Caco-2 (cell line): ENCODE measurements around the gene IGF2BP3. TPM values are rescaled to one million over a fixed set of nuclear protein-coding genes. Genes with fewer than 3 reads are reported as not detected.
A peak's percentile ranks its signal among the peaks of the same experiment; 100 is the strongest.

ENCODE experiments used
- BruUV-seq: library from RNA; stranded (reverse); fragments of 400-500 nt; replicated peaks from 2 replicates; lab custom pipeline; 2021; lab: Mats Ljungman, UMichigan
- CTCF ChIA-PET: fragments of 300-600 bp; sonication (Branson Sonifier 250); formaldehyde crosslinking; loops from one replicate; lab custom pipeline; 2022; ENCODE audit warnings: antibody characterized with exemption; lab: Charles Lee
- POLR2A ChIA-PET: fragments of 300-600 bp; sonication (Branson Sonifier 250); formaldehyde crosslinking; loops from one replicate; lab custom pipeline; 2022; ENCODE audit warnings: antibody characterized with exemption; lab: Charles Lee
- DNase-seq, 2 experiments: peaks; one replicate each; pipeline versions ENCODE4 v3.0.0 to v3.0.0-alpha.2; 2020 to 2022
- H3K27me3 ChIP-seq: replicated peaks from 2 replicates; pipeline ENCODE4 v1.6.0; 2011; ENCODE audit warnings: low read length; ENCODE audit not compliant: control insufficient read depth, insufficient read depth
- H3K36me3 ChIP-seq: 2 replicates; pipeline ENCODE4 v1.5.1; 2011; ENCODE audit warnings: low read length; ENCODE audit not compliant: control insufficient read depth, insufficient read depth
- H3K4me1 ChIP-seq: fragments of 250-450 bp; sonication (Bioruptor Pico); 2 replicates; pipeline ENCODE4 v1.5.1; 2020; ENCODE audit warnings: mild to moderate bottlenecking
- H3K4me3 ChIP-seq: 2 replicates; pipeline ENCODE4 v1.5.1; 2011; ENCODE audit warnings: low read depth, mild to moderate bottlenecking, control low read depth, low read length
- H3K9me3 ChIP-seq: fragments of 250-450 bp; sonication (Bioruptor Pico); 2 replicates; pipeline ENCODE4 v1.5.1; 2020; ENCODE audit warnings: mild to moderate bottlenecking, moderate library complexity
- H3K27ac Mint-ChIP-seq: one replicate; pipeline ENCODE4 v1.8.0; 2022; ENCODE audit warnings: mixed read lengths; ENCODE audit not compliant: unreplicated experiment
- H3K27me3 Mint-ChIP-seq: one replicate; pipeline ENCODE4 v1.8.0; 2022; ENCODE audit warnings: mixed read lengths; ENCODE audit not compliant: insufficient read depth, unreplicated experiment
- H3K36me3 Mint-ChIP-seq: one replicate; pipeline ENCODE4 v1.8.0; 2022; ENCODE audit warnings: mild to moderate bottlenecking, mixed read lengths; ENCODE audit not compliant: insufficient read depth, unreplicated experiment
- H3K4me1 Mint-ChIP-seq: one replicate; pipeline ENCODE4 v1.8.0; 2022; ENCODE audit warnings: low read depth, mixed read lengths; ENCODE audit not compliant: unreplicated experiment
- H3K4me3 Mint-ChIP-seq: one replicate; pipeline ENCODE4 v1.8.0; 2022; ENCODE audit warnings: mild to moderate bottlenecking, moderate library complexity, mixed read lengths; ENCODE audit not compliant: unreplicated experiment
- H3K9me3 Mint-ChIP-seq: one replicate; pipeline ENCODE4 v1.8.0; 2022; ENCODE audit warnings: mixed read lengths; ENCODE audit not compliant: unreplicated experiment
- CTCF ChIP-seq, 2 experiments: fragments of 200-600 bp in 1 of 2; IDR thresholded peaks; 1 replicate in 1 of 2; 2 replicates in 1 of 2; pipeline versions ENCODE4 v1.5.1 to v1.8.0; 2011 to 2022; ENCODE audit warnings: antibody characterized with exemption in 1 of 2, control low read depth in 1 of 2, inconsistent platforms in 1 of 2, low read depth in 1 of 2, low read length in 1 of 2, mild to moderate bottlenecking in 1 of 2, moderate library complexity in 1 of 2; ENCODE audit not compliant: insufficient read depth in 1 of 2, severe bottlenecking in 1 of 2, unreplicated experiment in 1 of 2
- intact Hi-C: fragments of 100-400 bp; cut with micrococcal nuclease; formaldehyde crosslinking; loops from one replicate; pipeline ENCODE4 v1.10.0; 2022; ENCODE audit not compliant: unreplicated experiment
- total RNA-seq: library from RNA; stranded (reverse); gene quantifications from 2 replicates; pipeline ENCODE4 v1.2.3, GENCODE V29; 2022

IGF2BP3 gene
- total RNA-seq, 1 experiment from 2014 or later: 127 TPM

- intact Hi-C loops: no loop called here
- no peaks in the 10 kb centered on the region for H3K9me3 Mint-ChIP-seq
- H3K4me1 Mint-ChIP-seq: peaks cover 23% of the 10 kb centered on the region
- H3K27me3 Mint-ChIP-seq: no peaks in the 10 kb centered on the region
- CTCF ChIA-PET: no interaction called here
- H3K27me3 ChIP-seq: no peaks in the 10 kb centered on the region
- DNase-seq: no peak
- POLR2A ChIA-PET: no interaction called here
- H3K4me1 ChIP-seq: peaks cover 17% of the 10 kb centered on the region
- H3K27ac Mint-ChIP-seq: peak overlapping the region; percentile 37
- H3K9me3 ChIP-seq: no peaks in the 10 kb centered on the region
- no peak overlapping the region for H3K4me3 ChIP-seq
- H3K36me3 Mint-ChIP-seq: peaks cover 72% of the 10 kb centered on the region
- BruUV-seq: no TSS peak
- no peak for TF ChIP-seq CTCF (IDR thresholded peaks at IDR 0.05; ENCODE audit: insufficient read depth in 1 of 2, low read depth in 1 of 2, low read length in 1 of 2, severe bottlenecking in 1 of 2, unreplicated experiment in 1 of 2)
- peaks cover 1% of the 10 kb centered on the region for H3K36me3 ChIP-seq
- H3K4me3 Mint-ChIP-seq: no peak overlapping the region
These were observed 100.4 kb downstream of the IGF2BP3 start for GRCh38 chr7:23369695-23370404.

- Mint-ChIP-seq H3K9me3 (no peaks in the 10 kb centered on the region), H3K4me1 (peaks cover 23% of the 10 kb centered on the region), H3K27me3 (no peaks in the 10 kb centered on the region), H3K4me3 (no peak overlapping the region), H3K27ac (no peak overlapping the region), H3K36me3 (peaks cover 71% of the 10 kb centered on the region)
- intact Hi-C loops: no loop called here
- ChIA-PET CTCF (no interaction called here), POLR2A (no interaction called here)
- no peak for DNase-seq
- no peak for TF ChIP-seq CTCF (IDR thresholded peaks at IDR 0.05; ENCODE audit: insufficient read depth in 1 of 2, low read depth in 1 of 2, low read length in 1 of 2, severe bottlenecking in 1 of 2, unreplicated experiment in 1 of 2)
- no TSS peak for BruUV-seq
- Histone ChIP-seq H3K9me3 (no peaks in the 10 kb centered on the region), H3K36me3 (peaks cover 1% of the 10 kb centered on the region), H3K4me3 (no peak overlapping the region), H3K4me1 (peaks cover 17% of the 10 kb centered on the region), H3K27me3 (no peaks in the 10 kb centered on the region)
These were observed 101.2 kb downstream of the IGF2BP3 start for GRCh38 chr7:23369100-23369499.

- ChIA-PET CTCF (interaction anchor here (0.6 to 2.0 kb wide), 19 partner anchors 12 to 355 kb away, joined by 3 to 21 read pairs (median 5); no protein-coding TSS in a partner anchor), POLR2A (interaction anchor here (0.6 to 1.0 kb wide), 5 partner anchors 59 to 187 kb away, joined by 3 to 10 read pairs (median 3); partner anchors contain the start of gene MALSU1)
- peaks cover 20% of the 10 kb centered on the region for H3K4me1 ChIP-seq
- no peak overlapping the region for H3K4me3 ChIP-seq
- no peaks in the 10 kb centered on the region for H3K9me3 Mint-ChIP-seq
- intact Hi-C loops: loop anchor here (5.0 kb wide), 1 partner anchor 174 kb away; the partner anchor contains the start of gene TRA2A
- no peaks in the 10 kb centered on the region for H3K36me3 ChIP-seq
- no peaks in the 10 kb centered on the region for H3K27me3 Mint-ChIP-seq
- peak overlapping the region; percentile 30 for H3K27ac Mint-ChIP-seq
- TF ChIP-seq CTCF (IDR thresholded peaks at IDR 0.05; ENCODE audit: insufficient read depth in 1 of 2, low read depth in 1 of 2, low read length in 1 of 2, severe bottlenecking in 1 of 2, unreplicated experiment in 1 of 2): no peak
- no TSS peak for BruUV-seq
- H3K27me3 ChIP-seq: no peaks in the 10 kb centered on the region
- DNase-seq: no peak
- H3K4me1 Mint-ChIP-seq: peaks cover 18% of the 10 kb centered on the region
- peaks cover 51% of the 10 kb centered on the region for H3K36me3 Mint-ChIP-seq
- H3K9me3 ChIP-seq: no peaks in the 10 kb centered on the region
- no peak overlapping the region for H3K4me3 Mint-ChIP-seq
These were observed 112.1 kb downstream of the IGF2BP3 start for GRCh38 chr7:23358152-23358674.
